Thoracic aorta (tissue), 2 donors: ENCODE data around the gene PTCD1. TPM values are rescaled to one million over a fixed set of nuclear protein-coding genes. Genes with fewer than 3 reads are reported as not detected.

Experiments used
- ATAC-seq: fragments of 150-250 bp; one replicate; pipeline ENCODE4 v1.8.0; 2017; ENCODE audit warnings: low read depth; ENCODE audit not compliant: insufficient number of reproducible peaks, low FRiP score
- DNase-seq: peaks from one replicate; pipeline ENCODE4 v3.0.0-alpha.2; 2020; ENCODE audit warnings: low spot score
- H3K27ac ChIP-seq, 2 donors: fragments of 200-600 bp; sonication (generic); 1 replicate in 1 of 2; 2 replicates in 1 of 2; pipeline ENCODE4 v1.5.1; 2016; ENCODE audit warnings: mild to moderate bottlenecking in 2 of 2, moderate library complexity in 2 of 2
- H3K27me3 ChIP-seq: fragments of 200-600 bp; sonication (generic); replicated peaks from 2 replicates; pipeline ENCODE4 v1.6.0; 2016; ENCODE audit warnings: mild to moderate bottlenecking; ENCODE audit not compliant: insufficient read depth
- H3K36me3 ChIP-seq: fragments of 200-600 bp; sonication (generic); one replicate; pipeline ENCODE4 v1.5.1; 2016
- H3K4me1 ChIP-seq, 2 donors: fragments of 200-600 bp; sonication (generic); 1 replicate in 1 of 2; 2 replicates in 1 of 2; pipeline versions ENCODE4 v1.5.1 to v1.6.0; 2016; ENCODE audit warnings: low read depth in 2 of 2, mild to moderate bottlenecking in 1 of 2; ENCODE audit not compliant: control insufficient read depth in 1 of 2
- H3K4me3 ChIP-seq: fragments of 200-600 bp; sonication (generic); 2 replicates; pipeline ENCODE4 v1.5.1; 2016; ENCODE audit warnings: mild to moderate bottlenecking
- H3K9me3 ChIP-seq: fragments of 200-600 bp; sonication (generic); 2 replicates; pipeline ENCODE4 v1.5.1; 2016
- CTCF ChIP-seq: fragments of 200-600 bp; sonication (generic); IDR thresholded peaks from one replicate; pipeline ENCODE4 v1.5.1; 2019; ENCODE audit warnings: antibody characterized with exemption
- total RNA-seq, 2 donors: library from RNA; depleted of rRNA; stranded (reverse); fragments of >200 nt; gene quantifications; one replicate each; pipeline versions ENCODE4 v1.1.0 to v1.2.3, GENCODE V29; 2016

PTCD1 gene
- total RNA-seq, 2 donors from 2014 or later, result 5.1 to 23.7 TPM

DNA sequence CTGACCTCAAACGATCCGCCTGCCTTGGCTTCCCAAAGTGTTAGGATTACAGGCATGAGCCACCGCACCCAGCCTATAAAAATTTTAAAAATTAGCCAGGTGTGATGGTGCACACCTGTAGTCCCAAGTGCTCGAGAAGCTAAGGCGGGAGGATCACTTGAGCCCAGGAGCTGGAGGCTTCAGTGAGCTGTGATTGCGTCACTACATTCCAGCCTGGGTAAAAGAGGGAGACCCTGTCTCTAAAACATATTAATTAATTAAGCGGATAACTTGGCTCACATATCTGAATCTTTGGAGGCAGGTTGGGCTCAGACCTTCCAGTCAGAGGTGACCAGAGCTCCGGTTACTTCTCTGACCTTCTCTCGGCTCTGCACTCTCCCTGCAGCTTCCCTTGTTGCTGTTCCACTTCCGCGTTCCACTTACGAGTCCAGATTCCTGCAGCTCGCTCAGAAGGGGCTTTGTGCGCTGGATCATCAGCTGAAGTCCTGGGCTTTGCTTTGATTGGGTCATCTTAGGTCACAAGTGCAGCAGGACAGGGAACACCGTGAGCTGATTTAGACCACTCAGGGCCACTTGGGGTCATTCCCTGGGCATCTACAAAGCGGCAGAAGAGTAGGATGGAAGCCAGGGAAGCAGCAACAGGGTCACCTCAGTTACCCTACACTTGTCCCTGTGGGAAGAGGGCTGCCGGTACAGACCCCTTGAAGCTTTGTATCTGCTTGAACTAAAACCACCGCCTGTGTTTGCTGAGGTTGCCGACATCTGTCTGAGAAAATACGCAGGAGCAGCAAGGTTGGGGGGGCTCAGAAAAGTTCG is 66.1 kb downstream of the PTCD1 start:
- Histone ChIP-seq H3K9me3 (no peaks in the 10 kb centered on the region), H3K36me3 (peaks cover 2% of the 10 kb centered on the region), H3K27me3 (no peaks in the 10 kb centered on the region), H3K4me1 (peaks cover 0 to 29% of the 10 kb centered on the region in 2 donors), H3K27ac (peak overlapping the region; percentile 24 to 25), H3K4me3 (no peak overlapping the region)
- TF ChIP-seq CTCF, result no peak
- ATAC-seq (no peak), DNase-seq (no peak)

- H3K27ac ChIP-seq, result no peak overlapping the region
- no peaks in the 10 kb centered on the region for H3K9me3 ChIP-seq
- DNase-seq, result no peak
- no peaks in the 10 kb centered on the region for H3K27me3 ChIP-seq
- H3K4me3 ChIP-seq, result no peak overlapping the region
- ATAC-seq, result no peak
- H3K36me3 ChIP-seq, result peaks cover 12% of the 10 kb centered on the region
- no peak for TF ChIP-seq CTCF
- peaks cover 0 to 28% of the 10 kb centered on the region in 2 donors for H3K4me1 ChIP-seq
Observed at GRCh38 chr7:99371376-99371920, 67.2 kb downstream of the PTCD1 start.

DNA sequence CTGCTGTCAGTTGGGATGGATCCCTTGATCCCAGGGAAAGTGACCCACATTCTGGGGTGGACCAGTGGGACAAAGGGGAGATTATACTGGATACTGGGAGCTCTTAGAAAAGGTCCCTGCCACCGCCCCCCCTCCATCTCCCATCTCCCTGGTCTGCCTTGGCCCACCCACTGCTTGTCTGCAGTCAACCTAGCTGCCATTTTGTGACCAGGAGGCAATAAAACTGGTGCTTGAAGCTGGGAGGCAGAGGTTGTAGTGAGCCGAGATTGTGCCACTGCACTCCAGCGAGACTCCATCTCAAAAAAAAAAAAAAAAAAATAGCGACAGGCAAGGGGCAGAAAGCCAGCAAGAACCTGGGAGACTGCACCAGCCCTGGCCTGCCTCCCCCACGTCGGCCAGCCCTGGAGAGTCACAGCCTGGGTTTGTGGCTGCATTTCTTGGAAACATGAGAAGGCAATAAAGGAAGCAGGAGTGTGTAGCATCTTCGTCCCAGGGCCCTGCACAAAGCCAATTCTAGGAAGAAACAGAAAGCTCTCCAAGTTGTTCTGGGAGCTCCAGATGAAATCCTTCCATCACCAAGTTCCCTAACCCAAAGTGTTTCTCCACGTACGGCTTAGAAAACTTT is 68.7 kb downstream of the PTCD1 start:
- H3K4me1 ChIP-seq, result peaks cover 0 to 17% of the 10 kb centered on the region in 2 donors
- no peaks in the 10 kb centered on the region for H3K9me3 ChIP-seq
- peaks cover 24% of the 10 kb centered on the region for H3K36me3 ChIP-seq
- no peak for TF ChIP-seq CTCF
- peak overlapping the region; percentile 27 to 59 for H3K27ac ChIP-seq
- DNase-seq (no peak), ATAC-seq (no peak)
- no peaks in the 10 kb centered on the region for H3K27me3 ChIP-seq
- H3K4me3 ChIP-seq, result no peak overlapping the region

GRCh38 chr7:99368750-99369389 is 69.7 kb downstream of the PTCD1 start:
- H3K27me3 ChIP-seq, result no peaks in the 10 kb centered on the region
- DNase-seq (no peak), ATAC-seq (no peak)
- no peak overlapping the region for H3K4me3 ChIP-seq
- no peak for TF ChIP-seq CTCF
- peaks cover 0 to 17% of the 10 kb centered on the region in 2 donors for H3K4me1 ChIP-seq
- peaks cover 34% of the 10 kb centered on the region for H3K36me3 ChIP-seq
- H3K9me3 ChIP-seq, result no peaks in the 10 kb centered on the region
- H3K27ac ChIP-seq, result peak overlapping the region in 1 of 2 donors; percentile 5

Other genes with a start within 250 kb of the PTCD1 start
- not detected for gene KPNA7, start 230.7 kb downstream of the PTCD1 start, total RNA-seq
- not detected for gene MYH16, start 166.0 kb downstream of the PTCD1 start, total RNA-seq
- gene ARPC1A, start 112.9 kb downstream of the PTCD1 start, total RNA-seq, result 10 to 100 TPM; 76.3 to 99.5 TPM
- gene ARPC1B, start 64.1 kb downstream of the PTCD1 start, total RNA-seq, result 100 to 1,000 TPM; 266 to 350 TPM
- gene PDAP1, start 30.2 kb downstream of the PTCD1 start, total RNA-seq, result 10 to 100 TPM; 65.0 to 87.5 TPM
- gene BUD31, start 29.8 kb downstream of the PTCD1 start, total RNA-seq, result 10 to 100 TPM; 52.3 to 78.1 TPM
- 10 to 100 TPM; 42.3 to 48.2 TPM for gene CPSF4, start 145 bp upstream of the PTCD1 start, total RNA-seq
- 100 to 1,000 TPM; 137 to 776 TPM for gene ATP5MF, start 27.4 kb upstream of the PTCD1 start, total RNA-seq
- gene ZNF789, start 34.1 kb upstream of the PTCD1 start, total RNA-seq, result 10 to 100 TPM in 1 of 2 donors, 1 to 10 TPM in 1; 3.5 to 12.4 TPM
- gene ZNF394, start 61.5 kb upstream of the PTCD1 start, total RNA-seq, result 10 to 100 TPM; 28.4 to 54.9 TPM
- gene ZKSCAN5, start 65.9 kb upstream of the PTCD1 start, total RNA-seq, result 10 to 100 TPM in 1 of 2 donors, 1 to 10 TPM in 1; 5.1 to 10.2 TPM
- 1 to 10 TPM; 3.1 to 4.3 TPM for gene FAM200A, start 113.3 kb upstream of the PTCD1 start, total RNA-seq
- gene ZNF655, start 119.8 kb upstream of the PTCD1 start, total RNA-seq, result 100 to 1,000 TPM; 148 to 210 TPM
- gene TMEM225B, start 159.5 kb upstream of the PTCD1 start, total RNA-seq, result 1 to 10 TPM in 1 of 2 donors, not detected in 1; 2.2 TPM
- 10 to 100 TPM; 13.4 to 21.7 TPM for gene ZSCAN25, start 178.1 kb upstream of the PTCD1 start, total RNA-seq
- 1 to 10 TPM; 3.5 to 5.4 TPM for gene CYP3A5, start 241.2 kb upstream of the PTCD1 start, total RNA-seq